SK-N-SH (cell line): ENCODE data around the gene PRDM13. TPM values are rescaled to one million over a fixed set of nuclear protein-coding genes. Genes with fewer than 3 reads are reported as not detected.

Experiments used
- CTCF ChIA-PET: fragments of 300-600, 350-600 bp; formaldehyde crosslinking; extraction: SDS; loops from one replicate; lab custom pipeline; 2021; lab: Yijun Ruan, JAX
- POLR2A ChIA-PET: fragments of 350-600 bp; sonication (Branson Sonifier 250); formaldehyde crosslinking; extraction: SDS; loops from one replicate; lab custom pipeline; 2020; ENCODE audit warnings: antibody characterized with exemption, inconsistent platforms; lab: Yijun Ruan, JAX
- DNase-seq: peaks from one replicate; pipeline ENCODE4 v3.0.0; 2012
- H2AFZ ChIP-seq: fragments of 200-600 bp; sonication (generic); 2 replicates; pipeline ENCODE4 v1.8.1; 2016; ENCODE audit warnings: antibody characterized with exemption, mild to moderate bottlenecking, low read depth
- H3F3A ChIP-seq: fragments of 200-600 bp; sonication (generic); replicated peaks from 2 replicates; pipeline ENCODE3; 2016; ENCODE audit warnings: antibody characterized with exemption, mild to moderate bottlenecking; ENCODE audit not compliant: insufficient read depth
- H3K27ac ChIP-seq, 2 experiments: fragments of 200-500 bp in 1 of 2; fragments of 200-600 bp in 1 of 2; sonication (Bioruptor generic) in 1 of 2; sonication (generic), shearing (Covaris generic) in 1 of 2; 2 replicates each; pipeline versions ENCODE4 v1.5.1 to v1.6.1; 2014 to 2016; ENCODE audit warnings: low read depth in 2 of 2, inconsistent platforms in 1 of 2, low read length in 1 of 2, mild to moderate bottlenecking in 1 of 2, mixed read lengths in 1 of 2
- H3K27me3 ChIP-seq: fragments of 200-600 bp; sonication (generic), shearing (Covaris generic); 2 replicates; pipeline ENCODE4 v1.6.1; 2016; ENCODE audit warnings: mixed run types; ENCODE audit not compliant: insufficient read depth
- H3K36me3 ChIP-seq, 2 experiments: fragments of 200-500 bp in 1 of 2; fragments of 200-600 bp in 1 of 2; sonication (Bioruptor generic) in 1 of 2; sonication (generic) in 1 of 2; replicated peaks in 1 of 2; 2 replicates each; pipeline versions ENCODE3 to v1.5.1; 2014 to 2016; ENCODE audit warnings: low read length in 1 of 2, mild to moderate bottlenecking in 1 of 2; ENCODE audit not compliant: insufficient read depth in 2 of 2, control insufficient read depth in 1 of 2
- H3K4me1 ChIP-seq, 2 experiments: fragments of 200-500 bp in 1 of 2; fragments of 200-600 bp in 1 of 2; sonication (Bioruptor generic) in 1 of 2; sonication (generic), shearing (Covaris generic) in 1 of 2; 2 replicates each; pipeline versions ENCODE4 v1.5.1 to v1.6.1; 2014 to 2016; ENCODE audit warnings: low read depth in 1 of 2, low read length in 1 of 2, mixed run types in 1 of 2; ENCODE audit not compliant: insufficient read depth in 2 of 2, control insufficient read depth in 1 of 2
- H3K4me2 ChIP-seq: fragments of 200-600 bp; sonication (generic), shearing (Covaris generic); 2 replicates; pipeline ENCODE4 v1.6.1; 2017; ENCODE audit warnings: mixed run types
- H3K4me3 ChIP-seq, 2 experiments: fragments of 200-500 bp in 1 of 2; fragments of 200-600 bp in 1 of 2; sonication (Bioruptor generic) in 1 of 2; sonication (generic), shearing (Covaris generic) in 1 of 2; 2 replicates each; pipeline versions ENCODE4 v1.5.1 to v1.8.1; 2014 to 2016; ENCODE audit warnings: low read depth in 2 of 2, inconsistent platforms in 1 of 2, low read length in 1 of 2, mild to moderate bottlenecking in 1 of 2, mixed read lengths in 1 of 2, moderate library complexity in 1 of 2
- H3K79me2 ChIP-seq: fragments of 200-600 bp; sonication (generic); 2 replicates; pipeline ENCODE4 v1.8.1; 2017; ENCODE audit warnings: mild to moderate bottlenecking; ENCODE audit not compliant: insufficient read depth
- H3K9ac ChIP-seq: fragments of 200-600 bp; sonication (generic); 2 replicates; pipeline ENCODE4 v1.6.1; 2017; ENCODE audit warnings: mixed run types
- H3K9me2 ChIP-seq: fragments of 200-600 bp; sonication (generic); 2 replicates; pipeline ENCODE4 v1.6.1; 2017; ENCODE audit warnings: mixed run types
- H3K9me3 ChIP-seq: fragments of 200-600 bp; sonication (generic); 2 replicates; pipeline ENCODE4 v1.6.1; 2017; ENCODE audit warnings: mixed run types, mild to moderate bottlenecking, moderate library complexity
- H4K20me1 ChIP-seq: fragments of 200-600 bp; sonication (generic); 2 replicates; pipeline ENCODE4 v1.6.1; 2017; ENCODE audit warnings: mild to moderate bottlenecking, mixed run types; ENCODE audit not compliant: insufficient read depth
- CHD2 ChIP-seq: fragments of 150-350 bp; IDR thresholded peaks from 2 replicates; pipeline ENCODE4 v1.6.1; 2018; ENCODE audit warnings: low read length; ENCODE audit not compliant: partially characterized antibody
- ELF1 ChIP-seq: IDR thresholded peaks from 2 replicates; pipeline ENCODE4 v1.4.0; 2012
- EP300 ChIP-seq, 2 experiments: IDR thresholded peaks; 2 replicates each; pipeline versions ENCODE4 v1.4.0 to v1.6.1; 2012; ENCODE audit warnings: borderline replicate concordance in 1 of 2, low read depth in 1 of 2, low read length in 1 of 2
- FOSL2 ChIP-seq: IDR thresholded peaks from 2 replicates; pipeline ENCODE4 v1.4.0; 2012; ENCODE audit warnings: low read depth, mild to moderate bottlenecking, moderate library complexity, borderline replicate concordance
- FOXJ3 ChIP-seq: sonication (generic); formaldehyde crosslinking; IDR thresholded peaks from 2 replicates; pipeline ENCODE4 v1.5.1; 2020; ENCODE audit warnings: mild to moderate bottlenecking, missing genetic modification reagents
- GABPA ChIP-seq: IDR thresholded peaks from 2 replicates; pipeline ENCODE4 v1.4.0; 2012; ENCODE audit warnings: low read depth, mild to moderate bottlenecking
- GATA2 ChIP-seq: sonication (generic); formaldehyde crosslinking; IDR thresholded peaks from 2 replicates; pipeline ENCODE4 v1.5.0; 2020; ENCODE audit warnings: mild to moderate bottlenecking, missing genetic modification reagents
- JUND ChIP-seq: IDR thresholded peaks from 2 replicates; pipeline ENCODE4 v1.4.0; 2012
- MEF2A ChIP-seq: IDR thresholded peaks from 2 replicates; pipeline ENCODE4 v1.4.0; 2012; ENCODE audit warnings: low read depth, borderline replicate concordance
- NRF1 ChIP-seq: IDR thresholded peaks from 2 replicates; pipeline ENCODE4 v1.6.1; 2012; ENCODE audit warnings: low read depth, mild to moderate bottlenecking, low read length
- POLR2AphosphoS5 ChIP-seq: IDR thresholded peaks from 2 replicates; pipeline ENCODE4 v1.6.1; 2012; ENCODE audit warnings: low read depth, low read length
- RXRA ChIP-seq: IDR thresholded peaks from 2 replicates; pipeline ENCODE4 v1.4.0; 2012; ENCODE audit warnings: low read depth, mild to moderate bottlenecking, borderline replicate concordance
- TAF1 ChIP-seq: IDR thresholded peaks from 2 replicates; pipeline ENCODE4 v1.6.1; 2012; ENCODE audit warnings: low read depth, mild to moderate bottlenecking, low read length, moderate library complexity, borderline replicate concordance
- TCF12 ChIP-seq: IDR thresholded peaks from 2 replicates; pipeline ENCODE4 v1.4.0; 2012
- TEAD4 ChIP-seq: IDR thresholded peaks from 2 replicates; pipeline ENCODE4 v1.4.0; 2012; ENCODE audit warnings: mild to moderate bottlenecking, borderline replicate concordance; ENCODE audit not compliant: insufficient read depth
- YY1 ChIP-seq: IDR thresholded peaks from 2 replicates; pipeline ENCODE4 v1.4.0; 2012; ENCODE audit warnings: low read depth, mild to moderate bottlenecking
- WGBS: methylation state at CpG from one replicate; pipeline ENCODE4 v1.1.6; 2017; ENCODE audit warnings: low lambda C conversion rate; 5-methylcytosine and 5-hydroxymethylcytosine counted together
- polyA plus RNA-seq, 3 experiments: library from polyadenylated mRNA; depleted of rRNA; stranded (reverse); fragments of >200 nt; gene quantifications; 2 replicates each; pipeline ENCODE4 v1.2.3, GENCODE V29; 2012
- TF ChIP-seq, protein P1 (sequence below): IDR thresholded peaks from 2 replicates; pipeline ENCODE4 v1.4.0; 2012; ENCODE audit warnings: low read depth, borderline replicate concordance
- TF ChIP-seq, protein P2 (sequence below): IDR thresholded peaks from 2 replicates; pipeline ENCODE4; 2012
- TF ChIP-seq, protein P3 (sequence below): fragments of 150-350 bp; IDR thresholded peaks from 2 replicates; pipeline ENCODE4 v1.6.1; 2016; ENCODE audit warnings: mild to moderate bottlenecking, low read depth, low read length
- TF ChIP-seq, protein P4 (sequence below): fragments of 200-600 bp; sonication (generic); IDR thresholded peaks from 2 replicates; pipeline ENCODE4 v1.6.1; 2017; ENCODE audit warnings: antibody characterized with exemption, mild to moderate bottlenecking, moderate library complexity

PRDM13 gene
- polyA plus RNA-seq, 1 of the 3 experiments (the other 2 are of a cell fraction), result 0.02 TPM

DNA sequence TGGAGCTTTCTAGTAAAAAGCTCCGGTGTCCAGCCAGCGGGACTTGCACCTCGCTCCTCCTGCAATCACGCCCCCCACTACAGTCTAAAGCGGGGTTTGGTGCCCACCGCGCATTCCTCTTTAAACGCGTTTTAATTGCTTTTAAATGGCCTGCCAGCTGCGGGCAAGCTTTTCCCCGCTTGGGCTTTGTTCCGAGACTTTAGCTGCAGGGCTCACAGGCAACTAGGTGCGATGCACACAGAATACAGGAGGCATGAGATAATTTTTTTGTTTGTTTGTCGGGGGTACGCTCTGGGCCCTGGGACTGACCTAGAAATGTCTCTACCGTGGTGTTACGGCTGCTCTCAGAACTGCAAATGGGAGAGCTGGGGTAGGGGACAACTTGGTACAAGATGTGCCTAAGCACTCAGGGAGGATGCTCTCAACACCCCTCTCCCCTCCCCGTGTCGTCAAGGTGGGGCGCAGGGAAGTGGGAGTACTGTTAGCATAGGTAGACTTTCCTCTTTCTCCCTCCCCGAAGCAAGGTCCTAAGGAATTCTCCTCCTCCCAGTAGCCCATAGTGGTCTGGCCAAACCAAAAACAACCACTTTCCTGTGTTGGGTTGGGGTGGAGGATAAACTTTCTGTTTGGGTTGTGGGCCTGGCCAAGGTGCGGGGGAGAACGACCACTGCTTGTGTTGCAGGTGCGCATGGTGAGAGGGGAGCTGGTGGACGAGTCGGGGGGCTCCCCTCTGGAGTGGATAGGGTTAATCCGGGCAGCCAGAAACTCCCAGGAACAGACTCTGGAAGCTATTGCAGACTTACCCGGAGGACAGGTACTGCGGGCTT is 1.6 kb downstream of the PRDM13 start:
- no peak overlapping the region for H3K4me2 ChIP-seq
- H2AFZ ChIP-seq, result no peak overlapping the region
- peaks cover 89% of the 10 kb centered on the region for H3K27me3 ChIP-seq
- TF ChIP-seq POLR2AphosphoS5, result no peak
- no peak for TF ChIP-seq RXRA
- TF ChIP-seq EP300 (IDR thresholded peaks at IDR 0.05; ENCODE audit: borderline replicate concordance in 1 of 2, low read depth in 1 of 2, low read length in 1 of 2), result no peak
- no peak for TF ChIP-seq NRF1
- TF ChIP-seq, protein P1, sequence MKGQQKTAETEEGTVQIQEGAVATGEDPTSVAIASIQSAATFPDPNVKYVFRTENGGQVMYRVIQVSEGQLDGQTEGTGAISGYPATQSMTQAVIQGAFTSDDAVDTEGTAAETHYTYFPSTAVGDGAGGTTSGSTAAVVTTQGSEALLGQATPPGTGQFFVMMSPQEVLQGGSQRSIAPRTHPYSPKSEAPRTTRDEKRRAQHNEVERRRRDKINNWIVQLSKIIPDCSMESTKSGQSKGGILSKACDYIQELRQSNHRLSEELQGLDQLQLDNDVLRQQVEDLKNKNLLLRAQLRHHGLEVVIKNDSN, result no peak
- no peak for TF ChIP-seq YY1
- TF ChIP-seq, protein P2, sequence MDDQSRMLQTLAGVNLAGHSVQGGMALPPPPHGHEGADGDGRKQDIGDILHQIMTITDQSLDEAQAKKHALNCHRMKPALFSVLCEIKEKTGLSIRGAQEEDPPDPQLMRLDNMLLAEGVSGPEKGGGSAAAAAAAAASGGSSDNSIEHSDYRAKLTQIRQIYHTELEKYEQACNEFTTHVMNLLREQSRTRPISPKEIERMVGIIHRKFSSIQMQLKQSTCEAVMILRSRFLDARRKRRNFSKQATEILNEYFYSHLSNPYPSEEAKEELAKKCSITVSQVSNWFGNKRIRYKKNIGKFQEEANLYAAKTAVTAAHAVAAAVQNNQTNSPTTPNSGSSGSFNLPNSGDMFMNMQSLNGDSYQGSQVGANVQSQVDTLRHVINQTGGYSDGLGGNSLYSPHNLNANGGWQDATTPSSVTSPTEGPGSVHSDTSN, result no peak
- TF ChIP-seq CHD2, result no peak
- no peak for TF ChIP-seq FOSL2
- no peak for TF ChIP-seq FOXJ3
- no peak for TF ChIP-seq TCF12
- TF ChIP-seq, protein P3, sequence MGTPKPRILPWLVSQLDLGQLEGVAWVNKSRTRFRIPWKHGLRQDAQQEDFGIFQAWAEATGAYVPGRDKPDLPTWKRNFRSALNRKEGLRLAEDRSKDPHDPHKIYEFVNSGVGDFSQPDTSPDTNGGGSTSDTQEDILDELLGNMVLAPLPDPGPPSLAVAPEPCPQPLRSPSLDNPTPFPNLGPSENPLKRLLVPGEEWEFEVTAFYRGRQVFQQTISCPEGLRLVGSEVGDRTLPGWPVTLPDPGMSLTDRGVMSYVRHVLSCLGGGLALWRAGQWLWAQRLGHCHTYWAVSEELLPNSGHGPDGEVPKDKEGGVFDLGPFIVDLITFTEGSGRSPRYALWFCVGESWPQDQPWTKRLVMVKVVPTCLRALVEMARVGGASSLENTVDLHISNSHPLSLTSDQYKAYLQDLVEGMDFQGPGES, result no peak
- no peak for TF ChIP-seq TEAD4
- no peak for DNase-seq
- H3K9ac ChIP-seq, result no peak overlapping the region
- no peaks in the 10 kb centered on the region for H3K9me3 ChIP-seq
- no peaks in the 10 kb centered on the region for H3F3A ChIP-seq
- H3K36me3 ChIP-seq, result no peaks in the 10 kb centered on the region
- POLR2A ChIA-PET, result no interaction called here
- CTCF ChIA-PET, result interaction anchor here (0.7 to 1.3 kb wide), 3 partner anchors 19 to 138 kb away, joined by 3 to 4 read pairs (median 4); no protein-coding TSS in a partner anchor
- H3K79me2 ChIP-seq, result no peaks in the 10 kb centered on the region
- H3K4me1 ChIP-seq, result peaks cover 5 to 9% of the 10 kb centered on the region in 2 experiments; a peak in 3 of 4 replicates
- H3K27ac ChIP-seq, result no peak overlapping the region
- H4K20me1 ChIP-seq, result no peaks in the 10 kb centered on the region
- no peak overlapping the region for H3K4me3 ChIP-seq
- no peaks in the 10 kb centered on the region for H3K9me2 ChIP-seq
- 18% methylated on average over 23 of the region's 29 CpGs for WGBS

DNA sequence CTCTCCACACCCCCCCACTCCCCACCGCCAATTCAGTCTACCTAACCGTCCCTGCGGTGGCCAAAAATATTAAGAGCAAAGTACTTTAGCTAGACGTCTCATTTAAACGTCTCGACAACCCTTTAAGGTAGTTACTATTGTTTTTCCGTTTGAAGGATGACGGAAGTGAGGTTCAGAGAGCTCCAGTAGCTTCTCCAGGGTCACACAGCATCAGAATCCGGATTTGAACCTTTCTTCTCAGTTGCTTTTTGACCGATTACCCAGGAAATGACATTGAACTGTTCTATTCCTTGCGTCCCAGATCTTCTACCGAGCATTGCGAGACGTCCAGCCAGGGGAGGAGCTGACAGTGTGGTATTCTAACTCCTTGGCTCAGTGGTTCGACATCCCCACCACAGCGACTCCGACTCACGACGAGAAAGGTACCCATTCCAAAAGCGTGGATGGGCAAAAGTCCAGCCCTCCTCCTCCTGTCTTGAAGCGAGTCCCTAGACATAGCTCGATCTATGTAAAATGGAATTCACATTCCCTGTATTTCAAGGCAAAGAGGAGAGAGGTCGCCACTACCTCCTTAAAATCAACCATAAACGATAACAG is 2.4 kb downstream of the PRDM13 start:
- Histone ChIP-seq H3K9me2 (no peaks in the 10 kb centered on the region), H4K20me1 (no peaks in the 10 kb centered on the region), H3K79me2 (no peaks in the 10 kb centered on the region), H3F3A (no peaks in the 10 kb centered on the region), H3K4me1 (peaks cover 3 to 4% of the 10 kb centered on the region in 2 experiments; a peak in 3 of 4 replicates), H3K27ac (no peak overlapping the region), H3K9me3 (no peaks in the 10 kb centered on the region), H2AFZ (no peak overlapping the region), H3K9ac (no peak overlapping the region), H3K4me3 (no peak overlapping the region), H3K4me2 (no peak overlapping the region), H3K27me3 (peaks cover 89% of the 10 kb centered on the region), H3K36me3 (no peaks in the 10 kb centered on the region)
- CTCF ChIA-PET, result interaction anchor here (0.9 to 1.3 kb wide), 4 partner anchors 18 to 140 kb away, joined by 3 to 4 read pairs (median 4); no protein-coding TSS in a partner anchor
- POLR2A ChIA-PET, result no interaction called here
- DNase-seq, result no peak
- WGBS, result 25% methylated on average over 24 of the region's 24 CpGs
- TF ChIP-seq RXRA, result no peak
- TF ChIP-seq, protein P4, sequence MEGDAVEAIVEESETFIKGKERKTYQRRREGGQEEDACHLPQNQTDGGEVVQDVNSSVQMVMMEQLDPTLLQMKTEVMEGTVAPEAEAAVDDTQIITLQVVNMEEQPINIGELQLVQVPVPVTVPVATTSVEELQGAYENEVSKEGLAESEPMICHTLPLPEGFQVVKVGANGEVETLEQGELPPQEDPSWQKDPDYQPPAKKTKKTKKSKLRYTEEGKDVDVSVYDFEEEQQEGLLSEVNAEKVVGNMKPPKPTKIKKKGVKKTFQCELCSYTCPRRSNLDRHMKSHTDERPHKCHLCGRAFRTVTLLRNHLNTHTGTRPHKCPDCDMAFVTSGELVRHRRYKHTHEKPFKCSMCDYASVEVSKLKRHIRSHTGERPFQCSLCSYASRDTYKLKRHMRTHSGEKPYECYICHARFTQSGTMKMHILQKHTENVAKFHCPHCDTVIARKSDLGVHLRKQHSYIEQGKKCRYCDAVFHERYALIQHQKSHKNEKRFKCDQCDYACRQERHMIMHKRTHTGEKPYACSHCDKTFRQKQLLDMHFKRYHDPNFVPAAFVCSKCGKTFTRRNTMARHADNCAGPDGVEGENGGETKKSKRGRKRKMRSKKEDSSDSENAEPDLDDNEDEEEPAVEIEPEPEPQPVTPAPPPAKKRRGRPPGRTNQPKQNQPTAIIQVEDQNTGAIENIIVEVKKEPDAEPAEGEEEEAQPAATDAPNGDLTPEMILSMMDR, result no peak
- no peak for TF ChIP-seq FOXJ3
- TF ChIP-seq GABPA, result no peak
- TF ChIP-seq, protein P2, result no peak
- no peak for TF ChIP-seq NRF1
- TF ChIP-seq MEF2A, result no peak
- TF ChIP-seq TAF1, result no peak
- no peak for TF ChIP-seq TCF12
- no peak for TF ChIP-seq ELF1
- TF ChIP-seq GATA2 (CRISPR knock-in tag), result no peak
- no peak for TF ChIP-seq JUND
